Naive B cell (primary cell): ENCODE measurements around the gene GPSM3. TPM values are rescaled to one million over a fixed set of nuclear protein-coding genes. Genes with fewer than 3 reads are reported as not detected.
"Not testable (repeated sequence)": the region's sequence is repeated elsewhere in the genome, so short reads cannot be mapped to it uniquely, and the experiment has no call there.

Experiments
- ATAC-seq, 2 donors: fragments of 150-1000 bp; cut with Tn5 transposase; 2 replicates each; pipeline ENCODE4 v1.10.0; 2021; ENCODE audit warnings: low read depth in 2 of 2, mild to moderate bottlenecking in 2 of 2, moderate library complexity in 2 of 2
- DNase-seq: peaks from one replicate; pipeline ENCODE4 v3.0.0; 2022
- H3K27ac Mint-ChIP-seq, 6 donors: one replicate each; pipeline ENCODE4 v1.8.0; 2020 to 2022; ENCODE audit warnings: mild to moderate bottlenecking in 6 of 6, mixed read lengths in 6 of 6, moderate library complexity in 5 of 6, inconsistent platforms in 2 of 6
- H3K27me3 Mint-ChIP-seq, 3 donors: one replicate each; pipeline ENCODE4 v1.8.0; 2021 to 2022; ENCODE audit warnings: mixed read lengths in 3 of 3, mild to moderate bottlenecking in 1 of 3
- H3K36me3 Mint-ChIP-seq, 2 donors: one replicate each; pipeline ENCODE4 v1.8.0; 2020 to 2022; ENCODE audit warnings: mixed read lengths in 2 of 2, inconsistent platforms in 1 of 2, mild to moderate bottlenecking in 1 of 2
- H3K4me1 Mint-ChIP-seq, 3 donors: one replicate each; pipeline ENCODE4 v1.8.0; 2020 to 2022; ENCODE audit warnings: mixed read lengths in 3 of 3, inconsistent platforms in 1 of 3, mild to moderate bottlenecking in 1 of 3, moderate library complexity in 1 of 3
- H3K4me3 Mint-ChIP-seq, 8 donors: one replicate each; pipeline ENCODE4 v1.8.0; 2020 to 2022; ENCODE audit warnings: mild to moderate bottlenecking in 8 of 8, mixed read lengths in 8 of 8, moderate library complexity in 8 of 8, inconsistent platforms in 2 of 8
- H3K9me3 Mint-ChIP-seq, 7 donors: one replicate each; pipeline ENCODE4 v1.8.0; 2020 to 2022; ENCODE audit warnings: mixed read lengths in 7 of 7, mild to moderate bottlenecking in 5 of 7, inconsistent platforms in 2 of 7, moderate library complexity in 1 of 7
- polyA plus RNA-seq, 6 donors: library from polyadenylated mRNA; unstranded; fragments of 300-500 nt; fragmentation: Illumina TruSeq; gene quantifications; one replicate each; pipeline ENCODE4 v1.2.3, GENCODE V29; 2021; ENCODE audit warnings: low read depth in 6 of 6

GPSM3 gene
- polyA plus RNA-seq, 6 donors from 2014 or later: 99.0 to 145 (median 125) TPM

DNA sequence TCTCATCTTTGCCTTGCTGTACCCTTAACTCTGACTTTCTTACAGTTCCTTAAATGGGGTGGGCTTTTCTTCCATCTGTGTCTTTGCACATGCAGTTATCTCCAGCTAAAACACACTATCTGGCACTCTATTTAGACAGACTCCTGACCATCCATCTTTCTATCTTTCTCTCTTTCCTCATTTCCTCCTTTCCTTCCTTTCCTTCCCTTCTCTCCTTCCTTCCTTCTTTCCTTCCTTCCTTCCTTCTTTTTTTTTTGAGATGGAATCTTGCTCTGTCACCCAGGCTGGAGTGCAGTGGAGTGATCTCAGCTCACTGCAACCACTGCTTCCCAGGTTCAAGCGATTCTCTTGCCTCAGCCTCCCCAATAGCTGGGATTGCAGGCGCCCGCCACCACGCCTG is 23.2 kb upstream of the GPSM3 start:
- Mint-ChIP-seq H3K9me3 (no peaks in the 10 kb centered on the region), H3K36me3 (no peaks in the 10 kb centered on the region), H3K4me1 (peaks cover 10 to 23% (median 16%) of the 10 kb centered on the region in 3 donors), H3K27ac (peak overlapping the region in 1 of 6 donors; percentile 76), H3K4me3 (no peak overlapping the region), H3K27me3 (peaks cover 0 to 6% (median 0%) of the 10 kb centered on the region in 3 donors)
- ATAC-seq: no peak
- no peak for DNase-seq

DNA sequence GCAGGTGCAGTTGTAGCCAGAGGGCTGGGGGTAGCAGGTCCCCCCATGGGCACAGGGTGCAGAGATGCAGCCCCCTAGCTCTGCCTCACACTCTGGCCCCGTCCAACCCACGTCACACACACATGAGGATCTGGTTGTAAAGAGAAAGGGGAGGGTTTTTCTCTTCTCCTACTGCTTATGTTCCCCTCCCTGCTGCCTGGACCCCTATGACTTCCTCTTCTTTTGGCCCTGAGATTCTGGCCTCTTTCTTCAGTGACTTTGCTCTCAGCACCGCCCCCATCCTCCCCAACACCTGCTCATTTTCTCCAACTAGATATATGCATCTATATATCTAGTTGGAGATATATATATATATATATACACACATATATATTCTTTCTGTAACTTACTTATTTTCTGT is 21.7 kb upstream of the GPSM3 start:
- ATAC-seq (peak; percentile 27 to 59), DNase-seq (no peak)
- peaks cover 0 to 6% (median 0%) of the 10 kb centered on the region in 3 donors for H3K27me3 Mint-ChIP-seq
- peaks cover 9 to 19% (median 10%) of the 10 kb centered on the region in 3 donors for H3K4me1 Mint-ChIP-seq
- peak overlapping the region in 1 of 8 donors; percentile 29 for H3K4me3 Mint-ChIP-seq
- no peaks in the 10 kb centered on the region for H3K9me3 Mint-ChIP-seq
- H3K36me3 Mint-ChIP-seq: no peaks in the 10 kb centered on the region
- peak overlapping the region in 3 of 6 donors; percentile 5 to 29 (median 26) for H3K27ac Mint-ChIP-seq

DNA sequence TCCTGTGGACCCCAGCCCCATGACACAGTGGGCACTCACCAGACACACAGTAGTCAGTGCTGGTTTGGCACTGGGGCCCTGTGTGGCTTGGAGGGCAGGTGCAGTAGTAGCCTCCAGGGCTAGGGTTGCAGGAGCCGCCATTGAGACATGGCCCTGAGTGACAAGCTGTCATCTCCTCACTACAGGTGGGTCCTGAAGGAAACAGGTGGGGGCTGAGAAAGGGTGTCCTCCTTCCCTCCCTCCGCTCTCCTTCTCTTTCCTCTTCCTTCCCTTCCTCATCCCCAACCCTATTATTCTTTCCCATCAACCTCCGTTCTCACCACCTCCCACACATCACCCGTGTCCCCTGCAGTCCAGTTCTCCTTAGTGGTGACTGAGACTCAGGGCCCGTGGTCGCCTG is 21.2 kb upstream of the GPSM3 start:
- DNase-seq (no peak), ATAC-seq (no peak)
- Mint-ChIP-seq H3K9me3 (no peaks in the 10 kb centered on the region), H3K27me3 (peaks cover 0 to 6% (median 0%) of the 10 kb centered on the region in 3 donors), H3K4me1 (peaks cover 6 to 19% (median 10%) of the 10 kb centered on the region in 3 donors), H3K4me3 (no peak overlapping the region), H3K27ac (peak overlapping the region in 2 of 6 donors; percentile 5 to 26), H3K36me3 (no peaks in the 10 kb centered on the region)

DNA sequence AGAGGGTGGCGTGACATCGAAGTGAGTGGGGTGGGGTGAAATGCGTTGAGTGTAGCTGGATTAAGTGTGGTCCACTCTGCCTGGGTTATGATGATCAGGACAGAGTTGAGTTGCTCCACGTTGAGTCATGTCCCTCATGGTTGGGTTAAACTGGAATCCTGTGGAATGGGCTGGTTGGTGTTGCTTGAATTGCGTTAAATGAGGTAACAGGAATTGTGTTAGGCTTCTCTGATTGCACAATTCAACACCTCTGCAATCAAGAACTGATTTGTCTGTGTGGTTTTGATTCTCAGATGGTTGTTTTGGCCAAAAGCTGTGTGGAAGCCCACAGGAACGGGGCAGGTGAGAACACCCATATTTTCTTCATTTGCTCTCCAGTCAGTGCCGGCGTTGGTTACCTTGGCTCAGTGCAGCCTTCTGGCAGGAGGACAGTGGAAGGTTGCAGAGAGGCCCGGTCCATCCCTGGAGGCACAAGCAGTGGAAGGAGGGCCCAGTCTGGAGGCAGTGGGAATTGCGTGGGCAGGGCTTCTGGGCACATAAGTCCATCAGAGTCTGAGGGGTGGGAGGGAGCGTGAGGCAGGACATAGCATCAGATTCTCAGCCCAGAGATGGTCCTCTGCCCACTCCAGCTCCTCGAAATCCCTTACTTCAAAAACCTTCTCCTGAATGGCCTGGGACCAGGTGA is 19.8 kb upstream of the GPSM3 start:
- H3K4me1 Mint-ChIP-seq: peaks cover 6 to 15% (median 10%) of the 10 kb centered on the region in 3 donors
- H3K4me3 Mint-ChIP-seq: no peak overlapping the region
- H3K9me3 Mint-ChIP-seq: no peaks in the 10 kb centered on the region
- peak overlapping the region in 2 of 6 donors; percentile 15 to 30 for H3K27ac Mint-ChIP-seq
- H3K36me3 Mint-ChIP-seq: no peaks in the 10 kb centered on the region
- H3K27me3 Mint-ChIP-seq: no peaks in the 10 kb centered on the region
- ATAC-seq (no peak), DNase-seq (no peak)

DNA sequence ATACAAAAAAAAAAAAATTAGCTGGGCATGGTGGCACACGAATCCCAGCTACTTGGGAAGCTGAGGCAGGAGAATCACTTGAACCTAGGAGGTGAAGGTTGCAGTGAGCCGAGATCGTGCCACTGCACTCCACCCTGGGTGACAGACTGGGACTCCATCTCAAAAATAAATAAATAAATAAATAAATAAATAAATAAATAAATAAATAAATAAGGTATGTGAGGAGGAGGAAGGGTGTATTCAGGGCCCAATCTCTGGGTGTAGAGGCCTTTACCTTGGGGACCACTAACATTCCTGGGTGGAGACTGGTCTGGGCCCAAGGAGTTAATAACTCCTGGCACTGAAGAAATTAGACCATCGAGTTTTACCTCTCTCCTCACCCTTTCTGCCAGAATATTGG is 19.0 kb upstream of the GPSM3 start:
- H3K4me1 Mint-ChIP-seq: peaks cover 6 to 10% (median 10%) of the 10 kb centered on the region in 3 donors
- not testable (repeated sequence) for H3K9me3 Mint-ChIP-seq, H3K27me3 Mint-ChIP-seq, DNase-seq, H3K4me3 Mint-ChIP-seq, H3K27ac Mint-ChIP-seq, H3K36me3 Mint-ChIP-seq, ATAC-seq

- peak overlapping the region in 1 of 6 donors; percentile 58 for H3K27ac Mint-ChIP-seq
- H3K27me3 Mint-ChIP-seq: peaks cover 0 to 1% (median under 1%) of the 10 kb centered on the region in 3 donors
- no peak overlapping the region for H3K4me3 Mint-ChIP-seq
- H3K36me3 Mint-ChIP-seq: no peaks in the 10 kb centered on the region
- DNase-seq: no peak
- no peaks in the 10 kb centered on the region for H3K9me3 Mint-ChIP-seq
- peaks cover 6 to 9% (median 9%) of the 10 kb centered on the region in 3 donors for H3K4me1 Mint-ChIP-seq
- no peak for ATAC-seq
Measured at GRCh38 chr6:32210191-32210601, 17.8 kb upstream of the GPSM3 start.

DNA sequence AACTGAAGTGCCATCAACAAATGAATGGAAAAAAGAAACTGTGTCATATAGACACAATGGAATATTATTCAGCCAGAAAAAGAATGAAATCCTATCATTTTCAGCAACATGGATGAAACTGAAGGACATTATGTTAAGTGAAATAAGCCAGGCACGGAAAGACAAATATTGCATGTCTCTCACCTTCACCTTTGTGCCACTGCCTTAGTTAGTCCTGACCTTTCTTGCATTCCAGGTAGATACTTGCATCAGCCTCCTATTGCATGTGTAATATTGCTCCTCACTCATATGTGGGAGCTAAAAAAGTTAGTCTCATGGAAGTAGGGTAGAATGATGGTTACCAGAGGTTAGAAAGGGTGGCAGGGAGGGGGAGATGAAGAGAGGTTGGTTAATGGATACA is 16.6 kb upstream of the GPSM3 start:
- Mint-ChIP-seq H3K27me3 (peaks cover 0 to 11% (median 7%) of the 10 kb centered on the region in 3 donors), H3K27ac (peak overlapping the region in 2 of 6 donors; percentile 21 to 28), H3K4me3 (no peak overlapping the region), H3K36me3 (no peaks in the 10 kb centered on the region), H3K9me3 (no peaks in the 10 kb centered on the region), H3K4me1 (peaks cover under 1 to 1% (median under 1%) of the 10 kb centered on the region in 3 donors)
- DNase-seq: no peak
- ATAC-seq: no peak

- peaks cover 0 to 23% (median 7%) of the 10 kb centered on the region in 3 donors for H3K27me3 Mint-ChIP-seq
- ATAC-seq (no peak), DNase-seq (no peak)
- H3K4me1 Mint-ChIP-seq: no peaks in the 10 kb centered on the region
- no peaks in the 10 kb centered on the region for H3K36me3 Mint-ChIP-seq
- no peak overlapping the region for H3K4me3 Mint-ChIP-seq
- H3K9me3 Mint-ChIP-seq: no peaks in the 10 kb centered on the region
- peak overlapping the region in 1 of 6 donors; percentile 79 for H3K27ac Mint-ChIP-seq
Measured at GRCh38 chr6:32204268-32204715, 11.8 kb upstream of the GPSM3 start.

DNA sequence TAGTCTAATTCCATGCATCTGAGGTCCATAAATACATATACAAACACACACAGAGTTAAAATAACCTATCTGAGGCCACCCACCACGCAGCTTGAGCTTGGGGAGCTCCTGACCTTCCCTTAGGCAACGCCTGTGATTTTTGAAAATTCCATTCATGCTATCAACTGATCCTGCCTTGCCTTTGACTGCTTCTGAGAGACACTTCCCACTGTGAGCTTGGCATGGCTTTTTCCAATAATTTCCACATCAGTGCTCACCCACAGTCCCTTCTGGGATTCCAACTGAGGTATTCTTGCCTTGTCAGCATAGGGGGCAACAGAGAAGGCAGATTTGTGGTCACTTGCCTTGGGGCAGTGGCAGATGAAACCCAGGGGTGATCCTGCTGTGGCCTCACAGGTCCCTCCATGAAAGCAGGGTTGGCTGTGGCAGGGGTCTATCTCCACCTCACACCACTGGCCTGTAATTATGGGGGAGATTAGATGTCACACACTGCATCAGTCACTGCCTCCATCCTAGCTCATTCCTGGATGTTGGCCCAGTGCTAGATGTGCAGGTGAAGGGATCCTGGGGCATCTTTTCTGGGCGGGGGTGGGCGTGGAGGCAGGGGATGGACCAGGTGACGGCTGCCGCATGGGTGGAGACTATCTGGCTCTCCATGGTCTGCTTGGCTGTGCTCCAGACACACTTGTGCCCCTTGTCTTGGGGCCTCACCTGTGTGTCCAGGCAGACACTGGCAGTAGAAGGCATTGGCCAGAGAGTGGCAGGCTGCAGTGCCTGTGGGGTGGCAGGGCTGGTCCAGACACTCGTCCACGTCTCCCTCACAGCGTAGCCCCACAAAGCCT is 11.2 kb upstream of the GPSM3 start:
- ATAC-seq (no peak), DNase-seq (no peak)
- no peak overlapping the region for H3K4me3 Mint-ChIP-seq
- H3K27me3 Mint-ChIP-seq: peaks cover 0 to 23% (median 7%) of the 10 kb centered on the region in 3 donors
- H3K27ac Mint-ChIP-seq: peak overlapping the region in 2 of 6 donors; percentile 33 to 43
- no peaks in the 10 kb centered on the region for H3K9me3 Mint-ChIP-seq
- H3K36me3 Mint-ChIP-seq: no peaks in the 10 kb centered on the region
- H3K4me1 Mint-ChIP-seq: no peaks in the 10 kb centered on the region

- no peak for ATAC-seq
- H3K27me3 Mint-ChIP-seq: peaks cover 0 to 23% (median 7%) of the 10 kb centered on the region in 3 donors
- peaks cover 0 to 1% (median under 1%) of the 10 kb centered on the region in 3 donors for H3K4me1 Mint-ChIP-seq
- no peak overlapping the region for H3K27ac Mint-ChIP-seq
- no peaks in the 10 kb centered on the region for H3K36me3 Mint-ChIP-seq
- H3K9me3 Mint-ChIP-seq: no peaks in the 10 kb centered on the region
- H3K4me3 Mint-ChIP-seq: no peak overlapping the region
- DNase-seq: no peak
Measured at GRCh38 chr6:32202186-32202585, 9.7 kb upstream of the GPSM3 start.

- Mint-ChIP-seq H3K4me1 (peaks cover 10 to 14% (median 13%) of the 10 kb centered on the region in 3 donors), H3K36me3 (no peaks in the 10 kb centered on the region), H3K4me3 (peak overlapping the region in 1 of 8 donors; percentile 4), H3K27ac (peak overlapping the region in 1 of 6 donors; percentile 28), H3K9me3 (no peaks in the 10 kb centered on the region), H3K27me3 (peaks cover 0 to 23% (median 7%) of the 10 kb centered on the region in 3 donors)
- DNase-seq (no peak), ATAC-seq (no peak)
Measured at GRCh38 chr6:32200711-32201475, 8.4 kb upstream of the GPSM3 start.

DNA sequence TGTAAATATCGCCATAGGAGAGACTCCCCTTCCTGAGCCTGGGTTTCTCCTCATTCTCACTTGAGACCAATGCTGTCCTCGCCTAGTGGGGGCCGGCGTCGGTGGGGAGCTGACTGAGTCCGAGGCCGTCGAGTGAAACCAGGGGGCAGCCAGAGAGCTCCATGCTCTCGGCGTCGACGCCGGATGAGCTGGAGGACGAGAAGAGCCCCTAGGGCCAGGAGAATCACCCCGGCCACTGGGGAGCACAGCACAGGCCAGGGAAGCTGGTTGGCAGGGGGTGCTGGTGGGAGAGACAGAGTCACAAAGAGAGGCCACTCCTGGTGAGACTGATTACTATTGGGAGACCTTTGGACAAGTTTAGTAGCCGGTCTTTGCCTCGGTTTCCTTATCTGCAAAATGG is 6.4 kb upstream of the GPSM3 start:
- Mint-ChIP-seq H3K4me3 (peak overlapping the region in 3 of 8 donors; percentile 20 to 66 (median 53)), H3K27ac (peak overlapping the region in 4 of 6 donors; percentile 49 to 100 (median 87))

DNA sequence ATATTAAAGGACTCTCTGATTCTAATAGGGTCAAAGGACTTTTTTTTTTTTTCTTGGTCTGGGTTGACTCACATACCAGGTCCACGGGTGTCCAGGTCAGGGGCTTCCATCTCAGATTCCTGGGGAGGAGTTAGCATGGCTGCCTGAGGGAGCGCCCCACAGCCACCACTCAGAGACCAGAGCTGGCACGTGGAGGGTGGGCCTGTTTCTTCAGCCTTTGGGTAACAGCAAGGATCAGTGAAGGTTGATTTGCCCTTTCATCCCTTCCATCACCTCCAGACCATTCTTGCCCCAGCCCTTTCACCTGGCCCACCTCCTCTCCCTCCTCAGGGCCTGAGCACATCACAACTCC is 5.9 kb upstream of the GPSM3 start:
- no peak for ATAC-seq
- peaks cover 0 to 8% (median 0%) of the 10 kb centered on the region in 3 donors for H3K27me3 Mint-ChIP-seq
- no peak for DNase-seq
- no peaks in the 10 kb centered on the region for H3K9me3 Mint-ChIP-seq
- H3K4me3 Mint-ChIP-seq: peak overlapping the region in 4 of 8 donors; percentile 28 to 66 (median 54)
- no peaks in the 10 kb centered on the region for H3K36me3 Mint-ChIP-seq
- H3K4me1 Mint-ChIP-seq: peaks cover 33 to 38% (median 33%) of the 10 kb centered on the region in 3 donors
- peak overlapping the region in 4 of 6 donors; percentile 74 to 100 (median 86) for H3K27ac Mint-ChIP-seq

More for the DNA sequence above, 6.4 kb upstream of the GPSM3 start:
- peaks cover 0 to 12% (median 0%) of the 10 kb centered on the region in 3 donors for H3K27me3 Mint-ChIP-seq
- H3K4me1 Mint-ChIP-seq: peaks cover 28 to 32% (median 28%) of the 10 kb centered on the region in 3 donors
- no peaks in the 10 kb centered on the region for H3K9me3 Mint-ChIP-seq
- DNase-seq: no peak
- H3K36me3 Mint-ChIP-seq: no peaks in the 10 kb centered on the region
- no peak for ATAC-seq
